OCI-LY1 (cell line): ENCODE data around the gene ZNF672.

ENCODE experiments used
- EZH2 ChIP-seq: fragments of 200-600 bp; sonication (generic), shearing (Covaris generic); IDR thresholded peaks from 2 replicates; pipeline ENCODE4 v1.8.0; 2017; ENCODE audit warnings: borderline replicate concordance, mixed run types, mild to moderate bottlenecking, antibody characterized with exemption, low read length, moderate library complexity, mixed read lengths
- TF ChIP-seq, protein P1 (sequence below): fragments of 200-600 bp; sonication (generic), shearing (Covaris generic); IDR thresholded peaks from 2 replicates; pipeline ENCODE4 v1.5.1; 2017; ENCODE audit warnings: mild to moderate bottlenecking, antibody characterized with exemption, low read length, moderate library complexity, mixed read lengths

DNA sequence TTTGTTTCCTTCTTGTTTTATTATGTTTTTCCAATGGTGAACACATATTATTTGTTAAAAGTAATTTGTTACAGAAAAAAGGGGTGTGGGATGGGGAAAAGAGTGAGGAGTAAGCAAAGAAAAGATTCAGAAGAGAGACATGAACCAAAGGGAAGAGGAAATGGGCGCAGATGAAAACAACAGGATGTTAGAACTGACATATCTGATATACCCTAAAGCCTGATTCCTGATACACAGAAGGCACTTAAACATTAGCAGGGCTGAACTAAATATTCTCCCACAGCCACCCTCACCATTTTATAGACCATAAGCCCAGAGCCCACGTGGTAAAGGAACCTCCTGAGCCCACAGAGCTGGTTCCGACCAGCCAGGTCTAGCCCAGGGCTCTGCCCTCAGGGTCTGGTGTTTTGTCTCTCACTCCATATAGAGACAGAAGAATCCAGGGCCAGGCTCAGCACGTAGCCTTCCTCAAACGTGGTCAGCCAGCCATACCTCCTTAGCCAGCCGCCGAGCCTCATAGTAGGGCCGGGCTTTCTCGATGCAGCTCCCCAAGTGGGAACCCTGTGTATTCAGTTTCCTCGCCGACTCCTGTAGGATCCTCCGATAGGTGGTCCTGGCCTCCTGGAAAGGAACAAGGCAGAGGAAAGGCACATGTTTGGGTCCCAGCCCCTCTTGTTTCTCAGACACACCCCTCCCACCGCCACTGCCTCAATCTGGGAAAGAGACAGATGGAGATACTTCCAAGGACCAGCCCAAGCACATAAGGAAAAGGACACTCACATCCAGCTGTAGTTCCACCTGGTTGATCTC, 21.8 kb upstream of the ZNF672 start:
- TF ChIP-seq, protein P1, sequence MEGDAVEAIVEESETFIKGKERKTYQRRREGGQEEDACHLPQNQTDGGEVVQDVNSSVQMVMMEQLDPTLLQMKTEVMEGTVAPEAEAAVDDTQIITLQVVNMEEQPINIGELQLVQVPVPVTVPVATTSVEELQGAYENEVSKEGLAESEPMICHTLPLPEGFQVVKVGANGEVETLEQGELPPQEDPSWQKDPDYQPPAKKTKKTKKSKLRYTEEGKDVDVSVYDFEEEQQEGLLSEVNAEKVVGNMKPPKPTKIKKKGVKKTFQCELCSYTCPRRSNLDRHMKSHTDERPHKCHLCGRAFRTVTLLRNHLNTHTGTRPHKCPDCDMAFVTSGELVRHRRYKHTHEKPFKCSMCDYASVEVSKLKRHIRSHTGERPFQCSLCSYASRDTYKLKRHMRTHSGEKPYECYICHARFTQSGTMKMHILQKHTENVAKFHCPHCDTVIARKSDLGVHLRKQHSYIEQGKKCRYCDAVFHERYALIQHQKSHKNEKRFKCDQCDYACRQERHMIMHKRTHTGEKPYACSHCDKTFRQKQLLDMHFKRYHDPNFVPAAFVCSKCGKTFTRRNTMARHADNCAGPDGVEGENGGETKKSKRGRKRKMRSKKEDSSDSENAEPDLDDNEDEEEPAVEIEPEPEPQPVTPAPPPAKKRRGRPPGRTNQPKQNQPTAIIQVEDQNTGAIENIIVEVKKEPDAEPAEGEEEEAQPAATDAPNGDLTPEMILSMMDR, result no peak
- TF ChIP-seq EZH2, result no peak
